Cerebellar nuclear complex (tissue), 1 donor: Measurements from ENCODE around the gene ACTN2.
A peak's percentile ranks its signal among the peaks of the same experiment; 100 is the strongest.

Experiments
- DNase-seq, 2 experiments: peaks; one replicate each; lab custom pipeline; 2025; lab: John Stamatoyannopoulos, UW

ACTN2 gene

DNA sequence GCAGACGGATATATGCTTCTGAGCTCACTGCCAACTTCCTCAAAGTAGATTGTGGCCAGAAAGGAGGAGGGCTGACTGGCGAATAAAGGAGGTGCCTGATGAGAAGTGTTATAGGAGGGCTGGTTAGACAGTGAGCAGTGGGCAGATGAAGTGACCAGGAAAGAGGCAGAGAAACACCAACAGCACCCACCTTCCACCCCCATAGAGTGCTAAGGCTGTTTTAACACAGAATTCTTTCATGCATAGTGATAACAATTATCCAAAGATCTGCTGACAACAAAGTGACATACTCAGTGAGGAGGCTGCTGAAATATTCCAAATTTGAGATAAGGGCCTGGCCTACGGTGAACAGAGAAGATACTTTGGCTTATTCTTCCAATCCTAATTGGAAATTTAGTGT, 87.6 kb downstream of the ACTN2 start:
- DNase-seq: no peak

DNA sequence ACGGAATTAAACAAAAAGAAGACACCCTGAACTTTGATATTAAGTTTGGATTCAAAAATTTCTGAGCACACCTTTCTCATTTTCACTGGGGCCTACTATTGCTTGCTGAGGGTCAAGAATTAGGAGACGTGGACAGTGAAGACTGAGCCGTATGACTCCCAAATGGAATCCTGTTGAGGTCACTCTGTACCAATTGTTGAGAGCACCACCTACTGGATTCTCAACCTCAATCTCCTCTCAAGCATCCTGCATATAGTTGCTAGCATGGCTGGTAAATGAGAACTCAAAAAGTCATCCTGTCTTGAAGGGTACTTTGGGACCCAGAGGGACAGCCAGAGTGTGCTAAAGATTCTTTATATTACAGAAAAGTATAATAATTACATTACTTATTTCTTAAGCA, 88.6 kb downstream of the ACTN2 start:
- no peak for DNase-seq

DNA sequence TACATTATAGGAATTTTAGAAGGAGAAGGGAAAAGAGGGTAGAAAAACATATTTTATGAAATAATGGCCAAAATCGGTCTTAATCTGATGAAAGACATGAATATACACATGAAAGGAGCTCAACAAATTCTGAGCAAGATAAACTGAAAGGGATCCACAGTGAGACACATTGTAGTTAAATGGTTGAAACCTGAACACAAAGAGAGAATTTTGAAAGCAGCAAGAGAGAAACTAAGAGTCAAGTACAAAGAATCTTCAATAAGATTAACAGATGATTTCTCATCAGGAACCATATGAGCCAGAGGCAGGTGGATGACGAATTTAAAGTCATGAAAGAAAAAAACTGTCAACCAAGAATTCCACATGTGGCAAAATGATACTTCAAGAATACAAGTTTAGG, 93.0 kb downstream of the ACTN2 start:
- DNase-seq: no peak

DNA sequence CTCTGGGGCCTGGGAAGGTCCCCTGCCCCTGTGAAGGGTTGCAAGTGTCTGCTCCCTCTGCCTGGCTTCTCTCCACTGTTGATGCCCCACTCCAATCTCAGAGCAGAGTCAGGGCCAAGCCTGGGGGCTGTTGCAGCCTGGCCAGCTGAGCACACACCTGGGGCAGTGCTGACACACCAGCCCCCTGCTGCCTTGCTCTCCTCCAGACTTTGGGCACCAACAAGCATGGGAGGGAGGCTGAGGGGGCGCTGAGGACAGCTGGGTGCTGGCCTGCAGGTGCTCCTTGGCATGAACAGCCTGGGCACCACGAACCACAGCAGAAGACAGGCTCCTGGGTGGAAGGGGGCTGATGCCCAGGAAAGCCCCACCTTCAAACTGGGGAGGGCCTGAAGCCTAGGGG, 99.2 kb downstream of the ACTN2 start:
- no peak for DNase-seq

DNA sequence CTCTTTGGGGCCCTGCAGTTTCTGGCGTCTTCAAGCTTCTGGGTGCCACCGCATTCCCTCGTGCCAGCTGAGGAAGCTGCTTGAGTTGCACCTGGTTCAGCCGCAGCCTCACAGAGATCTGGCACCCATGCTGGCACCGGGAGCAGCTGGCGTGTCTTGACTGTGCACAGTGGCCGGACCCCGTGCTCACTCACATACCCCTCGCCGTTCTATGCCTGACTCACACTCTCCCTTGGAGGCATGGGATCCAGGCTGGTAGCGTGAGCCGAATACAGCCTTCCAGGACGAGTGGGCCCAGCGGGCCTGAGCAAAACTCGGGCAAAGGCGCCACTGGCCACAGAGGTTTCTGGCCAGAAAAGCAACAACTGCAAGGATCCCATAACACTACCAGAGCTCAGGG, 100.2 kb downstream of the ACTN2 start:
- DNase-seq: no peak

DNA sequence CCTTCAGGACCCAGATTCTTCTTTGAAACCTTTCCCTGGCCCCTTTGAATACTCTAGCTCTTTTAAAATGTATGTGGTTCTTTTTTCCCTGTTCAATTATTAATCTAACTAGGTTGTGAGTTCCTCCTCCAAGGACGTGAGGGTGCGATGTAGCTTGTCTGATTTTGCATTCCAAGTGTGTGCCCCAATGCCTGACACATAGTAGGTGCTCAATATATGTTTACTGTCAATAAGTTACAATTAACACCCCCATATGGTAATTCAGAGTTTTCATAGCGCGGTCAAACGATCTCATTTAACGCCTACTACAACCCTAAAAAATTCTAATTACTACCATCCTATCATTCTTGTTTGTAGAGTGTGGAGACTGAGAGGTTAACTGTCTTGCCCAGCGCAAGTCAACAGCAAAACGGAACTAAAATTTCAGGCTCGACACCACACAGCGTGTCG, 108.3 kb downstream of the ACTN2 start:
- no peak for DNase-seq

DNA sequence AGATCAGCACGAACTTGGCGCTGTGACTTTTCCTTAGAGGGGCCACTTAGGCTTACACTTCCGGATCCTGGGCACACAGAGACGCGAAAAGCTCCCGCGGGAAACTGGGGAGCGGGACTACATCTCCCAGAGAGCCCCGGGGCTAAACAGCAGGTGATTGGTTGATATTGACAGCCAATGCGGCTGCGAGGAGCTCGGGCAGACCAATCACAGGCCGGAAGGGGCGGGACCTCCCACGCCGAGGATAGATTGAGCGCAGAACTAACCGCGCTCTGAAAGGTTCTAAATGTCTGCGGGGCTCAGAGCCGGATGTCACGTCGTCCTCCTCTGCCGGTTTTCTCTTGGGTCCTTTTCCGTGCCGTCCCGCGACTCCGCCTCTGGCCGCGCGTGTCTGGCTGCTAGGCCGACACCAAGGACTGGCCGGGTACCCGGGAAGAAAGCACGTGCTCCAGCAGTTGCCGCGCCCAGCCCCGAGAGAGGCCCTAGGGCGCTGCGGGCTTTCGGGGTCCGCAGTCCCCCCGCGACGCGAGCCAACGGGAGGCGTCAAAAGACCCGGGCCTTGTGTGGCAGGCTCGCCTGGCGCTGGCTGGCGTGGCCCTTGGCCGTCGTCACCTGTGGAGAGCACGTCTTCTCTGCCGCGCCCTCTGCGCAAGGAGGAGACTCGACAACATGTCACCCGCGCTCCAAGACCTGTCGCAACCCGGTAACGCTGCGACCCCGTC, 108.9 kb downstream of the ACTN2 start, which contains the start of gene MTR:
TSS of gene MTR (plus strand) at position 258 of the 722 bp plus-strand sequence. CDS start at position 670, 412 bp downstream.
- DNase-seq: peak; percentile 89 to 94

DNA sequence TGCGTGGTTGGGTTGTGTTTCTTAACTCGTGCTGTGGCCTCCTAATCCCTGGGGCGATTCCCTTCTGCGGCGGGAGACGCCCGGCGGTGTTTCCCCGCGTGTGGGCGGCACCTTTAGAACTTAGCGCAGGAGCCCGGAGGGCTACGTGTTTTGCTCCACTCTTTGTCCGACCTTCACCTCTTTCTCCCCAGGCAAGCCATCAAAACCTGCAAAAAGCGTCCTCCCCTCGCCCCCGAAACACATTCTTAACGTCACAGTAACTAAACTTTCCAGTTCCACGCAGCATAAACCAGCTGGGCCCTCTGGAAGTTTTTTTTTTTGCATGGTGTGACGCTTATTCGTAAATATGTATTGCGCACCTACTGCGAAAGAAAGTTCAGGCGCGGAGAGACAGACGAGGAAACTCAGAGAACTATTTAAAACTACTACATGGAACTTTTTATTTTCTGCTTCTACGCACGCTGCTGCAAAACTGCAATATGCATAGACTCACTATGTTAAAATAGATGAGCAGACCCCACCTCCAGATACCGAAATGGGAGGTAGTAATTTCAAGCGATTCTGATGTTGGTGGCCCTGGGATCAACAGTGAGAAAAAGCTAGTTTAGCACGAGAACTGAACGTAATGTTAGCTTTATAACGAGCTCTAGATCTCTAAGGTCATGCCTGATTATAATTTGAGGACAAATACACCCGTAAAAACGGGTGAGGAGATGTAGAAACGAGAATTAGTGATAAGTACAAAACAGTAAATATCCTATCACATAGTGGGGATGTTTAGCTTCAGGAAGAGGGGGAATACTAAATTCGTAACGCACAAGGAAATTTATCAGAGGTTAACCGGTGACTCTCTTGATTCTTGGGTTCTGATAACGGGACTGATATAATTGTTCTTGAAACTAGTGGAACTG, 109.7 kb downstream of the ACTN2 start:
- no peak for DNase-seq

DNA sequence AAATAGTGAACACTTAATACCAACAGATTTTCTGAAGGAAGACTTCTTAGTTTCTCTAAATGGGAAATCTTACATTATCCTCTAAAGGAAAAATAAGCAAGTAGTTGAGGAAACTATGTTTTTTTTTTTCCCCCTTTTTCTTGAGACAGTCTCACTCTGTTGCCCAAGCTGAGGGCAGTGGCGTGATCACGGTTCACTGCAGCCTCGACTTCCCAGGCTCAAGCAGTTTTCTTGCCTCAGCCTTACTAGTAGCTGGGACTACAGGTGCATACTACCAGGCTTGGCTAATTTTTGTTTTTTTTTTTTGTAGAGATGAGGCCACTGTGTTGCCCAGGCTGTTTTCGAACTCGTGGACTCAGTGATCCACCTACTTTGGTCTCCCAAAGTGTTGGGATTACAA, 112.7 kb downstream of the ACTN2 start:
- no peak for DNase-seq

DNA sequence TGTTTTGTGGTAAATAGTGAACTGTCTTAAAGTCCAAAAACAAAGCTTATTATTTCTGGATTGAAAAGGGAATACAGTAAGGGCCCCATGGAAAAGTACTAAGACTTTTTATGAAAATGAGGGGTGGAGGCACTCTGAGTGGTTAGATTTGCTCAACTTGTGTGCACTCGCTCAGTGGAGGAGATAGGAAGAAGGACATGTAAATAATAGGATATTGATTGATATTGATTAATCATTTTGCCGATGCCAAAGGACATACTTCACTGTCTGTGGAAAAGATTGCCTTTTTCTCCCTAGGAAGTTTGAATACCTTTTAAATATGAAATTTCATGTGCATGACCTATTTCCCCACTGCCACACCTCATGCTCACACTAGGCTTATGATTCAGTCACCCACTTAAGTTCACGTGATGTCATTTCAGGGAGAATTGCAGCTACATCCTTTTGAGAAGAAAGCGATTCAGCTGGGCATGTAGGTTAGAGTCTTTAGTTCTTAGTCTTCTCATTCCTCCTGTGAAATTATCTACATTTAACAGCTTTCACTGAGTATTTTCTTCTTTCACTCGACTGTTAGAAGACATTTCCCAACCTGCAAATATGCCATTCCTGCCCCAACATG, 113.8 kb downstream of the ACTN2 start:
- no peak for DNase-seq

DNA sequence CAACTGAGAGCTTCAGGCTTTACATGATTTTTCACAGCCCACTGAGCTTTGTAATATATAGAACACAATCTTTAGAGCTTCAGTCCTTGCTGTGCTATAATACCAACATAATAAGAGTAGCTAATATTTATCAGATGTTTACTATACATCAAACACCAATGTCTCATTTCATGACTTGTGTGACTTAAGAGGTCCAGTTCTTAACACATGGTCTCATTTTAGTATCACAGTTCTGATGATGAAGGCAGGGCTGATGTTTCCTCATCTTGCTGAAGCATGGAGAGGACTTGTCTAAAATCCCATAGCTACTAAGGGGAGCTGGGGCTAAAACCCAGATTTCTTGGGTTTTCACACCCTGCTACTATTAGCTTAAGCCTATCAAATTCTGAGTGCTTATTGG, 114.3 kb downstream of the ACTN2 start:
- no peak for DNase-seq

DNA sequence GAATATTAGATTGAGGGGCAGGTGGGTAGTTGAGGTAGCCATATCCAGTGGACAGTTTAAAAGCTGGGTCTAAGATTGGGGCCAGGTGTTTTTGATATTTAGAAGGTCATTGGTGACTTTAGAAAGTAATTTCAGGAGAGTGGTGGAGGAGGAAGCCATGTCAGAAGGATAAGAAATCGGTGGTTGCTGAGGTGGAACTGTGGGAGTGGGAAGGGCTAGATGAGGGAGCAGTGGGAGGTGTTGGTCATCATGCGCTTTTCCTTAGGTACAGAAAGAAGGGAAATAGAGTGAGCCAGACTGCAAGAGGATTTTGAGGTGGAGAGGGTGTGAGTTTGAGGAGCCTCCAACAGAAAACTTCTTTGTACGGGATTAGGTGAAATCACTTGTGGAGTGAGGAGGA, 116.0 kb downstream of the ACTN2 start:
- no peak for DNase-seq

DNA sequence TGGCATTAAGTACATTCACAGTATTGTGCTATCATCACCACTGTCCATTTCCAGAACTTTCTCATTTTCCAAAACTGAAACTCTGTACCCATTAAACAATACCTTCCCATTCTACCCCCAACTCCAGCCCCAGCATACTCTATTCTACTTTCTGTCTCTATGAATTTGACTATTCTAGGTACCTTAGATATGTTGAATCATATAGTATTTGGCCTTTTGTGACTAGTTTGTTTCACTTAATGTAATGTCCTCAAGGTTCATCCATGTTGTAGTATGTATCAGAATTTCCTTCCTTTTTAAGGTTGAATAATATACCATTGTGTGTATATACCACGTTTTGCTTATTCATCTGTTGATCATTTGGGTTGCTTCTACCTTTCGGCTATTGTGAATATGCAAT, 120.3 kb downstream of the ACTN2 start:
- no peak for DNase-seq

DNA sequence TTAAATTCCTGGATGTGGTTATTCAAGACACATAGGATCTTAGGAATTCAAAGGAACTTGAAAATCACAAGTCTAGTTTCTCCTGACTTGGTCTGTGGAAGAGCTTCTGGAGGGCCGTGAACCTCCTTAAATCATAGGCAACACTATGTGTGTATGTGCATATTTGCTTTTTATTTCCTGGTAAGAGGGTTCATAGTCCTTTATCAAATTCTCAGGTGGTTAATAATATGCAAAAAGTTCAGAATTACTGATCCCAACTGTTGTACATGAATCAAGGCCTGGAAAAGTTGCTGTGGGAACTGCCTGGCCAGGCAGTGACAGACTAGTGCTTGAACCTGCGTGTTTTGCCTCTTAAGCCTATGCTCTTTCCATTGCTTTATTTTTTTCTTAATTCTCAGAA, 121.7 kb downstream of the ACTN2 start:
- DNase-seq: no peak

DNA sequence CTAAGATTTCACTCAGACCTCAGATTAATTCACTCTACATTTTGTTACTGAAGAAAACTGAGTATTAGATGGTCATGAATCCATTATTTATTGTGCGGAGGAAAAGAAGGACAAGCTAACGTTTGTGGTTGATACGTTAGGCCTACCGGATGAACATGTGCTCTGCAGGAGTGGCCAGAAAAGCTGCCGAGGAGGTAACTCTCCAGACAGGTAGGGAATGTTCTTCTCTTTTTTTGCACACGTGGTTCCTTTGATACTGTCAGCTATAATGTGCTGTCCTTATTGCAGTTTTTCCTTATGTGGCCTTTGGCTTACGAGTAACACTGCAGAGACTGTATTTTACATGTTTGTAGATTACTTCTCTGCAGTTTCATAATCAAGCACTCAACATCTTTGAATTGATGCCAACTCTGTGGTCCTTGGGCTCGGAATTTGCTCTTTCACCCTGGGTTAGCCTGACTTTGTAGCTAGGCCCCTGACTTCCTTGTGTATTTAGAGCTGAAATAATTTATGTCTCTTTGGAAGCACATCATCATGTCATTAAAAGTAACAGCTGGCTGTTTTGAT, 122.3 kb downstream of the ACTN2 start:
- DNase-seq: no peak

DNA sequence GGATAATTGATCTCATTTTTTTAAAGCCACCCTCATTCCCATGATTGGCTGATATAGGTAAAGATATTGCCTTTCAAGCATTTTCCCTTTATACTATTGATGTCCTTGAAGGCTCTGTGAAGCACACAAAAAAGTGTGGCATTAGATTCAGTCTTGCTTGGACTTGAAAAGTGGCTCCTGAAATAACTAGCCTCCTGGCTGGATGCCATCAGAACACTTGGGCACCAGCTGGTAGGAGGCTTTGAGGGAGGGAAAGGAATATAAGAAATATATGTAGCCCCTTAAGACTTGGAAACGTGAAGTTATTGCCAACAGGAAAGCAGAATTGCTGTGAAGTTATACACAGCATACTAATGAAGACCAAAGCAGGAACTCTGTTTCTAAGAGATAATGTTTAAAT, 122.8 kb downstream of the ACTN2 start:
- DNase-seq: no peak

DNA sequence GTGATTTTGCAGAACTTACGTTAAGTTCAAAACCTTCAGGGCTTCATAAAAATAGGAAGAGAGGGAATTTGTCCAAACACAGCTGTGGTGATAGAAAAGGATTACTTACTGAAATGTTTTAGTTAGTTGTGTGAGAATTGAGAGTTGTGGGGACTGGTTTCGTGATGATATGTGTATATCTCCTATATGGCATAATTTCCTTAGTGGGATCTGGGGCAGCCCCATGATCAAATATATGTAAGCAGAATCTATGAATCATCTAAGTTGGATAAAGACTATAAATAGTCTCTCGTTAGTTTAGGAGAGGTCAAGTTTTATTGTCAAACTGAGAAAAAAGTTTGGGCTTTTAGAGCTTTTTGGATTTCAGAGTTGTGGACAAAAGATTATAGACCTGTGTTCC, 123.7 kb downstream of the ACTN2 start:
- DNase-seq: no peak

DNA sequence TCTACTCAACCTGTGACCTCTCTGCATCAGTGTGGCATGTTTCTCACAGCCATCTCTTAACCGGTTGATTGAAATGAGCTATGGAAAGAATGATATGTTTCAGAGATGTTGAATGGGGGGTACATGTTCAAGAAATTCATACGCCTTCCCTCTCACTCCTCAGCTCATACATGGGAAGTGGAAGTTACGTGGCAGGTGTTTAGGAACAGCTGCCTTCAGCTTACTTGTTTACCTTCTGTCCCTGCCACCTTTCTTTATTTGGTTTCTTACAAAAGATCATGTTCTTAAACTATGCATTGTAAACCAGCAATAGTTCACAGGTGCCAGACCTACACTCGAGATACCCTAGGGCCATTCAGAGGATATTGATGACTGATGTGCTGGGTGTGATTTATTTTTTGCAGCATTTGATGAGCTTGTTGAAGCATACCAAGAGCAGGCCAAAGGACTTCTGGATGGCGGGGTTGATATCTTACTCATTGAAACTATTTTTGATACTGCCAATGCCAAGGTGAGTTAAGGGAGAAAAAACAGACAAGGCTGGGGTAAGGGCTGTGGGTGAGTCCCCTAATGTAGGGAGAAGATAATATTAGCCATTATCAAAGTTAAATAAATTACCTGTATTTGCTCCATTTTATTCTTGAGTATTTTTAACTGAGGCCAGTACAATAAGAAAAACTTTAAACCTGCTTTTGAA, 126.2 kb downstream of the ACTN2 start:
- no peak for DNase-seq
